Measurements from ENCODE around the gene AOPEP.

Gene AOPEP

GRCh38 chr9:95095641-95096355, 369.3 kb downstream of the AOPEP start:
- DNase-seq (ENCODE audit: low read depth in 2 of 2): no peak

GRCh38 chr9:95096381-95096780, 369.9 kb downstream of the AOPEP start:
- no peak for DNase-seq (ENCODE audit: low read depth in 2 of 2)

- no peak for DNase-seq (ENCODE audit: low read depth in 2 of 2)
Measured at GRCh38 chr9:95096807-95097206, 370.3 kb downstream of the AOPEP start.

- DNase-seq (ENCODE audit: low read depth in 2 of 2): no peak
Measured at GRCh38 chr9:95097279-95097678, 370.8 kb downstream of the AOPEP start.

- no peak for DNase-seq (ENCODE audit: low read depth in 2 of 2)
Measured at GRCh38 chr9:95098391-95098921, 372.0 kb downstream of the AOPEP start.

GRCh38 chr9:95099321-95100070, 373.0 kb downstream of the AOPEP start:
- DNase-seq (ENCODE audit: low read depth in 2 of 2): no peak

GRCh38 chr9:95100071-95100627, 373.6 kb downstream of the AOPEP start:
- no peak for DNase-seq (ENCODE audit: low read depth in 2 of 2)

GRCh38 chr9:95101326-95101725, 374.8 kb downstream of the AOPEP start:
- no peak for DNase-seq (ENCODE audit: low read depth in 2 of 2)

GRCh38 chr9:95102001-95102433, 375.5 kb downstream of the AOPEP start:
- no peak for DNase-seq (ENCODE audit: low read depth in 2 of 2)

GRCh38 chr9:95102572-95102971, 376.1 kb downstream of the AOPEP start:
- DNase-seq (ENCODE audit: low read depth in 2 of 2): no peak

- no peak for DNase-seq (ENCODE audit: low read depth in 2 of 2)
Measured at GRCh38 chr9:95103281-95103771, 376.8 kb downstream of the AOPEP start.

GRCh38 chr9:95103871-95104580, 377.5 kb downstream of the AOPEP start:
- no peak for DNase-seq (ENCODE audit: low read depth in 2 of 2)

- no peak for DNase-seq (ENCODE audit: low read depth in 2 of 2)
Measured at GRCh38 chr9:95104581-95104960, 378.1 kb downstream of the AOPEP start.

GRCh38 chr9:95104980-95105379, 378.5 kb downstream of the AOPEP start:
- DNase-seq (ENCODE audit: low read depth in 2 of 2): no peak

- no peak for DNase-seq (ENCODE audit: low read depth in 2 of 2)
Measured at GRCh38 chr9:95105519-95106287, 379.2 kb downstream of the AOPEP start.

GRCh38 chr9:95107001-95107749, 380.7 kb downstream of the AOPEP start:
- DNase-seq (ENCODE audit: low read depth in 2 of 2): no peak

- no peak for DNase-seq (ENCODE audit: low read depth in 2 of 2)
Measured at GRCh38 chr9:95107976-95108375, 381.5 kb downstream of the AOPEP start.

GRCh38 chr9:95108777-95109176, 382.3 kb downstream of the AOPEP start:
- no peak for DNase-seq (ENCODE audit: low read depth in 2 of 2)

- no peak for DNase-seq (ENCODE audit: low read depth in 2 of 2)
Measured at GRCh38 chr9:95109456-95109855, 383.0 kb downstream of the AOPEP start.

GRCh38 chr9:95110921-95111525, 384.5 kb downstream of the AOPEP start:
- no peak for DNase-seq (ENCODE audit: low read depth in 2 of 2)
